PC-3 (cell line): ENCODE data around the gene EXOC4.

ENCODE experiments used
- EZH2 ChIP-seq: fragments of 300-600 bp; sonication (generic); IDR thresholded peaks from one replicate; pipeline ENCODE4 v1.6.1; 2017; ENCODE audit warnings: antibody characterized with exemption, mild to moderate bottlenecking, low read length; ENCODE audit not compliant: unreplicated experiment
- TF ChIP-seq, protein P1 (sequence below): fragments of 300-600 bp; sonication (generic); conservative IDR thresholded peaks from 2 replicates; pipeline ENCODE4 v1.5.1; 2017; ENCODE audit warnings: antibody characterized with exemption, low read depth, mild to moderate bottlenecking, low read length

GRCh38 chr7:133646472-133647315 lies 393.8 kb downstream of the EXOC4 start:
- TF ChIP-seq, protein P1, sequence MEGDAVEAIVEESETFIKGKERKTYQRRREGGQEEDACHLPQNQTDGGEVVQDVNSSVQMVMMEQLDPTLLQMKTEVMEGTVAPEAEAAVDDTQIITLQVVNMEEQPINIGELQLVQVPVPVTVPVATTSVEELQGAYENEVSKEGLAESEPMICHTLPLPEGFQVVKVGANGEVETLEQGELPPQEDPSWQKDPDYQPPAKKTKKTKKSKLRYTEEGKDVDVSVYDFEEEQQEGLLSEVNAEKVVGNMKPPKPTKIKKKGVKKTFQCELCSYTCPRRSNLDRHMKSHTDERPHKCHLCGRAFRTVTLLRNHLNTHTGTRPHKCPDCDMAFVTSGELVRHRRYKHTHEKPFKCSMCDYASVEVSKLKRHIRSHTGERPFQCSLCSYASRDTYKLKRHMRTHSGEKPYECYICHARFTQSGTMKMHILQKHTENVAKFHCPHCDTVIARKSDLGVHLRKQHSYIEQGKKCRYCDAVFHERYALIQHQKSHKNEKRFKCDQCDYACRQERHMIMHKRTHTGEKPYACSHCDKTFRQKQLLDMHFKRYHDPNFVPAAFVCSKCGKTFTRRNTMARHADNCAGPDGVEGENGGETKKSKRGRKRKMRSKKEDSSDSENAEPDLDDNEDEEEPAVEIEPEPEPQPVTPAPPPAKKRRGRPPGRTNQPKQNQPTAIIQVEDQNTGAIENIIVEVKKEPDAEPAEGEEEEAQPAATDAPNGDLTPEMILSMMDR: no peak
- TF ChIP-seq EZH2: no peak
